Testis (tissue), 3 donors: ENCODE data around the gene ARVCF. TPM values are rescaled to one million over a fixed set of nuclear protein-coding genes. Genes with fewer than 3 reads are reported as not detected.
"Not testable (repeated sequence)": the region's sequence is repeated elsewhere in the genome, so short reads cannot be mapped to it uniquely, and the experiment has no call there.

Experiments
- DNase-seq: peaks from one replicate; pipeline ENCODE4 v3.0.0-alpha.2; 2019
- H3K27ac ChIP-seq, 2 donors: fragments of 200-600 bp; sonication (generic); one replicate each; pipeline ENCODE4 v1.5.1; 2019
- H3K27me3 ChIP-seq: fragments of 200-600 bp; sonication (generic); one replicate; pipeline ENCODE4 v1.5.1; 2019
- H3K36me3 ChIP-seq: fragments of 200-600 bp; sonication (generic); one replicate; pipeline ENCODE4 v1.5.1; 2017; ENCODE audit warnings: low read depth; ENCODE audit errors: missing control alignments
- H3K4me1 ChIP-seq: fragments of 200-600 bp; sonication (generic); one replicate; pipeline ENCODE4 v1.5.1; 2019
- H3K4me3 ChIP-seq, 2 donors: fragments of 200-600 bp; sonication (generic); one replicate each; pipeline ENCODE4 v1.5.1; 2017 to 2019
- H3K9me3 ChIP-seq: fragments of 200-600 bp; sonication (generic); one replicate; pipeline ENCODE4 v1.5.1; 2017
- POLR2A ChIP-seq: fragments of 450-650 bp; IDR thresholded peaks from one replicate; pipeline ENCODE4 v1.6.1; 2017; ENCODE audit warnings: antibody characterized with exemption, mild to moderate bottlenecking, moderate library complexity
- WGBS, 2 donors: methylation state at CpG; one replicate each; pipeline ENCODE4 v1.1.5; 2018; 5-methylcytosine and 5-hydroxymethylcytosine counted together
- intact Hi-C: fragments of 100-400 bp; cut with DNase I; formaldehyde crosslinking; loops from one replicate; pipeline ENCODE4 v1.15.1; 2023; ENCODE audit warnings: low total_unique reads
- polyA plus RNA-seq: library from polyadenylated mRNA; stranded (reverse); fragments of 350-450 nt; fragmentation: Illumina TruSeq; extraction: RNeasy Lipid Tissue Mini Kit (QIAGEN cat#74804); gene quantifications from one replicate; pipeline ENCODE4 v1.2.3, GENCODE V29; 2014; ENCODE audit warnings: low read depth, low replicate concordance; ENCODE audit not compliant: insufficient read depth
- total RNA-seq, 2 donors: library from RNA; depleted of rRNA; stranded (reverse); fragments of >200 nt; gene quantifications; one replicate each; pipeline ENCODE4 v1.2.3, GENCODE V29; 2016
- TF ChIP-seq, protein P1 (sequence below), 3 experiments: fragments of 450-650 bp in 2 of 3; fragments of 200-600 bp in 1 of 3; sonication (generic) in 1 of 3; IDR thresholded peaks; one replicate each; pipeline ENCODE4 v1.5.1; 2016 to 2019; ENCODE audit warnings: antibody characterized with exemption in 3 of 3, mild to moderate bottlenecking in 2 of 3, moderate library complexity in 1 of 3

Gene ARVCF
- total and polyA plus RNA-seq, 3 donors from 2014 or later: 21.1 to 57.7 (median 43.2) TPM

DNA sequence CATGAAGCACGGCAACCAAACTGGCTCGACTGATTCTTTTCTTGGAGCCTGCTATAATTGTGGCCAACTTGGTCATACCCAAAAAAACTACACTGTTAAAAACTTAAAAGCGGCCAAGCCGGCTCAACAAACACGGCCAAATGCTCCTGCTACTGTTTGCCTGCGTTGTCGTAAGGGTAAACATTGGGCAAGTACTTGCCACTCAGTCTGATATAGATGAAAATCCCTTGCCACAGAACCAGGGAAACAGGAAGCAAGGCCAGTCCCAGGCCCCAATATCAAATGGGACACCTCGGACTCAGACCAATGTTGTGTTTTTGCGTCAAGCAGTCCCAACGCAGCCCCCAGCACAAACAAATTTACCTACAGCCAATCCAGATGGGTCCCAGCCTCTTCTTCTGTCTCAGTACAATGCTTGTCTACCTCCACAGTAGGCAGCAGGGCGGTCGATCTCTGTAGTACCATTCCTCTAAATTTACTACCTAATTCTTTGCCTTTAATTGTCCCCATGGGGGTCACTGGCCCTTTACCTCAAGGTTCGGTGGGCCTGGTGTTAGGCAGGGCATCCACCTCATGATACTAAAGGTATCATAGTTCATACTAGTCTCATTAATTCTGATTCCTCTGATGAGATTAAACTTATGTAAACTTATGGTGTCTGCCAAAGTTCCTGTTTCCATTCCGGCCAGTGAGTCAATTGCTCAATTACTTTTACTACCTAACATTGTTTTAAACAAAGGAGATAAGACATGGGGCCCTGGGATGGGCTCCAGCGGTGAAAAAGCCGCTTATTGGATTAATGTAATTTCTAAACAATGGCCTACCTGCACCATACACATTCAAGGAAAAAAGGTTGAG, 78.8 kb downstream of the ARVCF start:
- WGBS, 2 donors: 90 to 92% methylated on average over 16 of the region's 16 CpGs
- H3K27ac ChIP-seq: no peak overlapping the region
- H3K36me3 ChIP-seq: no peaks in the 10 kb centered on the region
- intact Hi-C loops: no loop called here
- H3K4me3 ChIP-seq: no peak overlapping the region
- no peaks in the 10 kb centered on the region for H3K27me3 ChIP-seq
- H3K9me3 ChIP-seq: no peaks in the 10 kb centered on the region
- TF ChIP-seq POLR2A: no peak
- TF ChIP-seq, protein P1, sequence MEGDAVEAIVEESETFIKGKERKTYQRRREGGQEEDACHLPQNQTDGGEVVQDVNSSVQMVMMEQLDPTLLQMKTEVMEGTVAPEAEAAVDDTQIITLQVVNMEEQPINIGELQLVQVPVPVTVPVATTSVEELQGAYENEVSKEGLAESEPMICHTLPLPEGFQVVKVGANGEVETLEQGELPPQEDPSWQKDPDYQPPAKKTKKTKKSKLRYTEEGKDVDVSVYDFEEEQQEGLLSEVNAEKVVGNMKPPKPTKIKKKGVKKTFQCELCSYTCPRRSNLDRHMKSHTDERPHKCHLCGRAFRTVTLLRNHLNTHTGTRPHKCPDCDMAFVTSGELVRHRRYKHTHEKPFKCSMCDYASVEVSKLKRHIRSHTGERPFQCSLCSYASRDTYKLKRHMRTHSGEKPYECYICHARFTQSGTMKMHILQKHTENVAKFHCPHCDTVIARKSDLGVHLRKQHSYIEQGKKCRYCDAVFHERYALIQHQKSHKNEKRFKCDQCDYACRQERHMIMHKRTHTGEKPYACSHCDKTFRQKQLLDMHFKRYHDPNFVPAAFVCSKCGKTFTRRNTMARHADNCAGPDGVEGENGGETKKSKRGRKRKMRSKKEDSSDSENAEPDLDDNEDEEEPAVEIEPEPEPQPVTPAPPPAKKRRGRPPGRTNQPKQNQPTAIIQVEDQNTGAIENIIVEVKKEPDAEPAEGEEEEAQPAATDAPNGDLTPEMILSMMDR (IDR thresholded peaks at IDR 0.05): no peak
- no peak for DNase-seq
- H3K4me1 ChIP-seq: peaks cover 19% of the 10 kb centered on the region

DNA sequence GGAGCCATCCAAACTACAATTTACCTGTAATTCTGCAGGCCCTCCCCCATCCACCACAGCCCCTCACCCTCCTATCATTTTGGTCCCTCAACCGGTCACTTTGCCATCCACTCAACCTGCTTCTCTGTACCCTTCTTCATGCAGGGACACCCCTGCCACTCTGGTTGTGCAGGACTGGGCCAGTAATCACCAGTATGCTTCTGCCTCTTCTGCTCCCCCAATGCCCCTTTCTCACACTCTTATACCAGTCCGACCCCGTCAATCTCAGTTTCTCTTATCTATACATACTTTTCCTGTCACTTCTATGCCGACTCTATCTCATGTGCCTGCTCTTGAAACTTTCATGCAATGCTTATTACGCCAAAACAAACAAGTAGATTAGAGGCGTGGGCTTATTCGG, 80.1 kb downstream of the ARVCF start:
- Histone ChIP-seq H3K27me3 (no peaks in the 10 kb centered on the region), H3K27ac (no peak overlapping the region), H3K4me3 (no peak overlapping the region), H3K36me3 (no peaks in the 10 kb centered on the region), H3K9me3 (no peaks in the 10 kb centered on the region), H3K4me1 (peaks cover 11% of the 10 kb centered on the region)
- intact Hi-C loops: no loop called here
- 96 to 97% methylated on average over 7 of the region's 7 CpGs for WGBS, 2 donors
- DNase-seq: no peak
- TF ChIP-seq POLR2A: no peak
- TF ChIP-seq, protein P1 (IDR thresholded peaks at IDR 0.05): no peak

GRCh38 chr22:19935123-19935718, 81.4 kb downstream of the ARVCF start:
- H3K27ac ChIP-seq, H3K4me3 ChIP-seq, intact Hi-C loops: not testable (repeated sequence)

DNA sequence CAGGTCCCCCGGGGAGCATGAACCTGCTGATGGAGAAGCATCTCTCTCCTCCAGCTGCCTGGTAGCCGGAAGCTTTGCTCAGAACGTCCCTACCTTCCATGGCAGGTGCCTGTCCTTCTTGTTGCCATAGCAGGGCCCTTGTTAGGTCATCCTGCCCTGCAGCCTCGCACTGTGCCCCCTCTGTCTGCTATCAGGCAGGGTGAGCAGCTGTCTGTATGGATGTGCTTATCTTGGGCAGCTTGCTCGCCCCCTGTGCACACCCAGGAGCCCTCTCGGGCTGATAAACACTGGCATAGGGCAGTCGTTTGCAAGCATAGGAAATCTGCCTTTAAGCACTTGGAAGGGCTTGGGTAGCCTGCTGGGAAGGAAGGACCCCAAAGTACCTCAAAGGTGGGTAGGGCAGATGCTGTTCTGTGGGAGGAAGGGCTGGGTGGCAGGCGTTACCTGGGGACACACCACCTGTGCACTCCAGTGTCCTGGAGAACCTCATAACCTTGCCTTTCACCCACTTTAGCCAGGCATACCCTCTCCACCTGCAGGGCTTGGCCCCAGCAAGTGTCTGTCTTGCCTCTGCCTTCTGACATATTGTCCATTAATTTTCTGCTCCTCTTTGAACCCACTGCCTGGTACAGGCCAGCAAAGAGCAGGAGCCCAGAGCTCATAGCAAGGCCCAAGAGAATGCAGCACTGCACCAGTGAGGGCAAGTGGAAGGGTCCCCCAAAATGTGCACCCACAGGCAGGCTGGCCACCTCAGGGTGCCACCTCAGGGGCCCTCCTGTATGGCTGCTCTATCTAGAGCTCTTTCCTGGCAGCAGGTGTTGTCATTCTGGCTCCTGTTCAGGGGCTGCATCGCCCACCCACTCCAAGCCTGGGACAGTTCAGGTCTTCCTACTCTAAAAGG, 83.0 kb downstream of the ARVCF start:
- H3K36me3 ChIP-seq: no peaks in the 10 kb centered on the region
- intact Hi-C loops: no loop called here
- no peak for TF ChIP-seq POLR2A
- TF ChIP-seq, protein P1 (IDR thresholded peaks at IDR 0.05): no peak
- DNase-seq: no peak
- no peaks in the 10 kb centered on the region for H3K27me3 ChIP-seq
- no peak overlapping the region for H3K4me3 ChIP-seq
- H3K9me3 ChIP-seq: no peaks in the 10 kb centered on the region
- WGBS, 2 donors: 70 to 85% methylated on average over 7 to 9 of the region's 9 CpGs
- no peak overlapping the region for H3K27ac ChIP-seq
- no peaks in the 10 kb centered on the region for H3K4me1 ChIP-seq

More at GRCh38 chr22:19935123-19935718, 81.4 kb downstream of the ARVCF start:
- not testable (repeated sequence) for H3K9me3 ChIP-seq, H3K36me3 ChIP-seq, H3K27me3 ChIP-seq, H3K4me1 ChIP-seq, DNase-seq
- 91 to 92% methylated on average over 11 of the region's 11 CpGs for WGBS, 2 donors
